ENCODE results near the gene SLC37A3. TPM values are rescaled to one million over a fixed set of nuclear protein-coding genes. Genes with fewer than 3 reads are reported as not detected.

SLC37A3 gene
- total RNA-seq, 1 experiment from 2014 or later = 52.7 TPM

GRCh38 chr7:140383954-140384713, 14.2 kb downstream of the SLC37A3 start:
- Histone ChIP-seq H4K8ac (replicated peaks; ENCODE audit: insufficient read length, low read depth, low read length) (no peak overlapping the region), H2BK20ac (ENCODE audit: low read depth, low read length, poor library complexity, severe bottlenecking) (no peak overlapping the region), H4K20me1 (ENCODE audit: control insufficient read depth, insufficient read depth, insufficient read length) (no peaks in the 10 kb centered on the region), H3K4me1 (ENCODE audit: insufficient read depth, low read length) (peaks cover under 1% of the 10 kb centered on the region; the same call in 1 of the 2 replicates), H3K9ac (ENCODE audit: extremely low read depth, insufficient read length, low read length) (no peak overlapping the region), H3K27ac (ENCODE audit: insufficient read length, low read depth, low read length) (no peak overlapping the region), H2BK120ac (ENCODE audit: low read depth, low read length, poor library complexity, severe bottlenecking) (no peak overlapping the region), H3K56ac (ENCODE audit: insufficient read length, low read depth, low read length) (no peak overlapping the region), H3K4me2 (ENCODE audit: insufficient read depth, insufficient read length, low read length) (no peak overlapping the region), H4K5ac (ENCODE audit: insufficient read length, low read depth, low read length) (no peak overlapping the region), H3K79me2 (ENCODE audit: insufficient read depth, low read length) (peaks cover 2% of the 10 kb centered on the region; the same call in 1 of the 2 replicates), H2AK5ac (ENCODE audit: insufficient read length, low read length) (no peak overlapping the region), H2BK5ac (ENCODE audit: insufficient read length, low read length) (no peak overlapping the region), H3K23ac (ENCODE audit: insufficient read length, low read depth, low read length) (no peak overlapping the region), H2AFZ (ENCODE audit: low read length) (no peak overlapping the region), H3K79me1 (ENCODE audit: insufficient read depth, low read depth, low read length, poor library complexity, severe bottlenecking) (peaks cover 3% of the 10 kb centered on the region), H3K27me3 (ENCODE audit: insufficient read depth, low read length) (no peaks in the 10 kb centered on the region), H3T11ph (ENCODE audit: low read length) (no peak overlapping the region), H3K23me2 (ENCODE audit: insufficient read length, low read depth, low read length, poor library complexity, severe bottlenecking) (no peaks in the 10 kb centered on the region), H3K9me3 (ENCODE audit: control insufficient read depth, low read depth, low read length) (no peaks in the 10 kb centered on the region), H4K91ac (ENCODE audit: insufficient read length, low read depth, low read length) (no peak overlapping the region), H3K14ac (ENCODE audit: insufficient read depth, low read length) (no peak overlapping the region), H2BK15ac (ENCODE audit: low read depth, low read length) (no peak overlapping the region), H2BK12ac (ENCODE audit: insufficient read length, low read depth, low read length) (no peak overlapping the region), H3K18ac (ENCODE audit: insufficient read length, low read depth, low read length) (no peak overlapping the region), H3K4ac (ENCODE audit: low read depth, low read length) (no peak overlapping the region)
- H3K4me1 Mint-ChIP-seq = no peaks in the 10 kb centered on the region; a peak in 2 of 4 replicates
- no CpG with 5 or more reads among the region's 6 CpGs for WGBS (ENCODE audit: extremely low coverage, insufficient read length, low lambda C conversion rate)
- H3K9me3 Mint-ChIP-seq = no peaks in the 10 kb centered on the region
- DNase-seq = no peak
- peaks cover 16 to 32% (median 29%) of the 10 kb centered on the region in 3 experiments for H3K36me3 Mint-ChIP-seq (ENCODE audit: insufficient read depth in 1 of 3, low read depth in 3 of 3)
- no peak overlapping the region for H3K4me3 Mint-ChIP-seq
- TF ChIP-seq CTCF (conservative IDR thresholded peaks at IDR 0.05) = no peak
- peak overlapping the region in 1 of 3 experiments; percentile 59; a peak in 1 of 7 replicates for H3K27ac Mint-ChIP-seq
- no peaks in the 10 kb centered on the region for H3K27me3 Mint-ChIP-seq (ENCODE audit: low read depth)

All from H9 (cell line).